H1 (cell line): ENCODE results near the gene GPR156. TPM values are rescaled to one million over a fixed set of nuclear protein-coding genes. Genes with fewer than 3 reads are reported as not detected.

Experiments used
- CHD2 ChIP-seq: IDR thresholded peaks from 2 replicates; pipeline ENCODE4 v1.6.1; 2012; ENCODE audit warnings: low read length, improper control_type of control experiment
- CREB1 ChIP-seq: IDR thresholded peaks from 2 replicates; pipeline ENCODE4 v1.6.1; 2012; ENCODE audit warnings: inconsistent platforms
- EP300 ChIP-seq, 2 experiments: IDR thresholded peaks; 1 replicate in 1 of 2; 2 replicates in 1 of 2; pipeline ENCODE4 v1.6.1; 2011 to 2012; ENCODE audit warnings: low read depth in 2 of 2, low read length in 2 of 2, mild to moderate bottlenecking in 2 of 2, borderline replicate concordance in 1 of 2, inconsistent platforms in 1 of 2, moderate library complexity in 1 of 2
- FOSL1 ChIP-seq: IDR thresholded peaks from 2 replicates; pipeline ENCODE4 v1.6.1; 2011; ENCODE audit warnings: mild to moderate bottlenecking, low read depth, low read length, moderate library complexity; ENCODE audit not compliant: insufficient read depth
- JUN ChIP-seq: IDR thresholded peaks from 2 replicates; pipeline ENCODE4 v1.6.1; 2011; ENCODE audit warnings: low read depth, mild to moderate bottlenecking, improper control_type of control experiment, low read length
- RXRA ChIP-seq: IDR thresholded peaks from 2 replicates; pipeline ENCODE4 v1.6.1; 2011; ENCODE audit warnings: low read depth, mild to moderate bottlenecking, low read length, moderate library complexity; ENCODE audit not compliant: insufficient read depth
- SAP30 ChIP-seq: fragments of 300-600 bp; sonication (generic); IDR thresholded peaks from 2 replicates; pipeline ENCODE4 v1.7.1; 2012; ENCODE audit warnings: low read length, moderate library complexity, mild to moderate bottlenecking, inconsistent platforms; ENCODE audit not compliant: insufficient read depth, insufficient replicate concordance
- SIX5 ChIP-seq: IDR thresholded peaks from 2 replicates; pipeline ENCODE4 v1.6.1; 2011; ENCODE audit warnings: mild to moderate bottlenecking, low read depth, low read length
- TEAD4 ChIP-seq: IDR thresholded peaks from 2 replicates; pipeline ENCODE4 v1.6.1; 2012; ENCODE audit warnings: low read depth, low read length, inconsistent platforms, mixed read lengths
- polyA plus RNA-seq, 7 experiments: library from polyadenylated mRNA; depleted of rRNA in 3 of 7; stranded (reverse) in 5 of 7; unstranded in 2 of 7; fragments of >200 nt in 5 of 7; fragments of 200-250 nt in 2 of 7; gene quantifications; 1 replicate in 5 of 7; 2 replicates in 1 of 7; 4 replicates in 1 of 7; pipeline versions ENCODE4 v1.2.1 to v1.2.3, GENCODE V29; 2011 to 2013; ENCODE audit warnings: missing spikeins in 2 of 7, mixed read lengths in 2 of 7
- total RNA-seq: library from RNA; stranded (reverse); fragmentation: NEBNext Ultra II Directional; extraction: Animal tissue kit (Norgen Biotek cat#: 25700); gene quantifications from 2 replicates; pipeline ENCODE4 v1.2.1, GENCODE V29; 2021
- TF ChIP-seq, protein P1 (sequence below): fragments of 300-600 bp; sonication (generic); IDR thresholded peaks from 2 replicates; pipeline ENCODE4 v1.7.1; 2012; ENCODE audit warnings: low read length, moderate library complexity, mild to moderate bottlenecking, inconsistent platforms; ENCODE audit not compliant: insufficient replicate concordance
- TF ChIP-seq, protein P2 (sequence below): IDR thresholded peaks from 2 replicates; pipeline ENCODE4 v1.6.1; 2012; ENCODE audit warnings: inconsistent platforms

GPR156 gene
- total and polyA plus RNA-seq, 2 of the 8 experiments (the other 6 are each of a cell fraction or from before 2014, with no cell fraction given): 1.6 to 1.8 TPM

DNA sequence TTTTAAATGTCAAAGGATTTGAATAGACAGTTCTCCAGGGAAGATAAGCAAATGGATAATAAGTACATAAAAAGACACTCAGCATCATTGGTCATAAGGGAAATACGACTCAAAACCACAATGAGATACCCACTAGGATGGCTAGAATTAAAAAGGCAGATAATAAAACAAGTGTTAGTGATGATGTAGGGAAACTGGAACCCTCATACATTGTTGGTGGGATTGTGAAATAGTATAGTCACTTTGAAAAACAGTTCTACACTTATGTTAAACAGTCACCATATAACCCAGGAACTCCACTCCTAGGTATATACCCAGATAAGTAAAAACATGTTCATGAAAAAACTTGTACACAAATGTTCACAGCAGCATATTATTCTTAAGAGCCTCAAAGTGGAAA, 72.5 kb downstream of the GPR156 start (continued):
- TF ChIP-seq, protein P1, sequence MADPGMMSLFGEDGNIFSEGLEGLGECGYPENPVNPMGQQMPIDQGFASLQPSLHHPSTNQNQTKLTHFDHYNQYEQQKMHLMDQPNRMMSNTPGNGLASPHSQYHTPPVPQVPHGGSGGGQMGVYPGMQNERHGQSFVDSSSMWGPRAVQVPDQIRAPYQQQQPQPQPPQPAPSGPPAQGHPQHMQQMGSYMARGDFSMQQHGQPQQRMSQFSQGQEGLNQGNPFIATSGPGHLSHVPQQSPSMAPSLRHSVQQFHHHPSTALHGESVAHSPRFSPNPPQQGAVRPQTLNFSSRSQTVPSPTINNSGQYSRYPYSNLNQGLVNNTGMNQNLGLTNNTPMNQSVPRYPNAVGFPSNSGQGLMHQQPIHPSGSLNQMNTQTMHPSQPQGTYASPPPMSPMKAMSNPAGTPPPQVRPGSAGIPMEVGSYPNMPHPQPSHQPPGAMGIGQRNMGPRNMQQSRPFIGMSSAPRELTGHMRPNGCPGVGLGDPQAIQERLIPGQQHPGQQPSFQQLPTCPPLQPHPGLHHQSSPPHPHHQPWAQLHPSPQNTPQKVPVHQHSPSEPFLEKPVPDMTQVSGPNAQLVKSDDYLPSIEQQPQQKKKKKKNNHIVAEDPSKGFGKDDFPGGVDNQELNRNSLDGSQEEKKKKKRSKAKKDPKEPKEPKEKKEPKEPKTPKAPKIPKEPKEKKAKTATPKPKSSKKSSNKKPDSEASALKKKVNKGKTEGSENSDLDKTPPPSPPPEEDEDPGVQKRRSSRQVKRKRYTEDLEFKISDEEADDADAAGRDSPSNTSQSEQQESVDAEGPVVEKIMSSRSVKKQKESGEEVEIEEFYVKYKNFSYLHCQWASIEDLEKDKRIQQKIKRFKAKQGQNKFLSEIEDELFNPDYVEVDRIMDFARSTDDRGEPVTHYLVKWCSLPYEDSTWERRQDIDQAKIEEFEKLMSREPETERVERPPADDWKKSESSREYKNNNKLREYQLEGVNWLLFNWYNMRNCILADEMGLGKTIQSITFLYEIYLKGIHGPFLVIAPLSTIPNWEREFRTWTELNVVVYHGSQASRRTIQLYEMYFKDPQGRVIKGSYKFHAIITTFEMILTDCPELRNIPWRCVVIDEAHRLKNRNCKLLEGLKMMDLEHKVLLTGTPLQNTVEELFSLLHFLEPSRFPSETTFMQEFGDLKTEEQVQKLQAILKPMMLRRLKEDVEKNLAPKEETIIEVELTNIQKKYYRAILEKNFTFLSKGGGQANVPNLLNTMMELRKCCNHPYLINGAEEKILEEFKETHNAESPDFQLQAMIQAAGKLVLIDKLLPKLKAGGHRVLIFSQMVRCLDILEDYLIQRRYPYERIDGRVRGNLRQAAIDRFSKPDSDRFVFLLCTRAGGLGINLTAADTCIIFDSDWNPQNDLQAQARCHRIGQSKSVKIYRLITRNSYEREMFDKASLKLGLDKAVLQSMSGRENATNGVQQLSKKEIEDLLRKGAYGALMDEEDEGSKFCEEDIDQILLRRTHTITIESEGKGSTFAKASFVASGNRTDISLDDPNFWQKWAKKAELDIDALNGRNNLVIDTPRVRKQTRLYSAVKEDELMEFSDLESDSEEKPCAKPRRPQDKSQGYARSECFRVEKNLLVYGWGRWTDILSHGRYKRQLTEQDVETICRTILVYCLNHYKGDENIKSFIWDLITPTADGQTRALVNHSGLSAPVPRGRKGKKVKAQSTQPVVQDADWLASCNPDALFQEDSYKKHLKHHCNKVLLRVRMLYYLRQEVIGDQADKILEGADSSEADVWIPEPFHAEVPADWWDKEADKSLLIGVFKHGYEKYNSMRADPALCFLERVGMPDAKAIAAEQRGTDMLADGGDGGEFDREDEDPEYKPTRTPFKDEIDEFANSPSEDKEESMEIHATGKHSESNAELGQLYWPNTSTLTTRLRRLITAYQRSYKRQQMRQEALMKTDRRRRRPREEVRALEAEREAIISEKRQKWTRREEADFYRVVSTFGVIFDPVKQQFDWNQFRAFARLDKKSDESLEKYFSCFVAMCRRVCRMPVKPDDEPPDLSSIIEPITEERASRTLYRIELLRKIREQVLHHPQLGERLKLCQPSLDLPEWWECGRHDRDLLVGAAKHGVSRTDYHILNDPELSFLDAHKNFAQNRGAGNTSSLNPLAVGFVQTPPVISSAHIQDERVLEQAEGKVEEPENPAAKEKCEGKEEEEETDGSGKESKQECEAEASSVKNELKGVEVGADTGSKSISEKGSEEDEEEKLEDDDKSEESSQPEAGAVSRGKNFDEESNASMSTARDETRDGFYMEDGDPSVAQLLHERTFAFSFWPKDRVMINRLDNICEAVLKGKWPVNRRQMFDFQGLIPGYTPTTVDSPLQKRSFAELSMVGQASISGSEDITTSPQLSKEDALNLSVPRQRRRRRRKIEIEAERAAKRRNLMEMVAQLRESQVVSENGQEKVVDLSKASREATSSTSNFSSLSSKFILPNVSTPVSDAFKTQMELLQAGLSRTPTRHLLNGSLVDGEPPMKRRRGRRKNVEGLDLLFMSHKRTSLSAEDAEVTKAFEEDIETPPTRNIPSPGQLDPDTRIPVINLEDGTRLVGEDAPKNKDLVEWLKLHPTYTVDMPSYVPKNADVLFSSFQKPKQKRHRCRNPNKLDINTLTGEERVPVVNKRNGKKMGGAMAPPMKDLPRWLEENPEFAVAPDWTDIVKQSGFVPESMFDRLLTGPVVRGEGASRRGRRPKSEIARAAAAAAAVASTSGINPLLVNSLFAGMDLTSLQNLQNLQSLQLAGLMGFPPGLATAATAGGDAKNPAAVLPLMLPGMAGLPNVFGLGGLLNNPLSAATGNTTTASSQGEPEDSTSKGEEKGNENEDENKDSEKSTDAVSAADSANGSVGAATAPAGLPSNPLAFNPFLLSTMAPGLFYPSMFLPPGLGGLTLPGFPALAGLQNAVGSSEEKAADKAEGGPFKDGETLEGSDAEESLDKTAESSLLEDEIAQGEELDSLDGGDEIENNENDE: no peak
- TF ChIP-seq EP300 (IDR thresholded peaks at IDR 0.05; ENCODE audit: borderline replicate concordance in 1 of 2, low read depth in 2 of 2, low read length in 2 of 2) (no peak), FOSL1 (no peak), SIX5 (no peak), RXRA (no peak), SAP30 (no peak), JUN (no peak), CREB1 (no peak), TEAD4 (no peak), CHD2 (no peak)
- TF ChIP-seq, protein P2, sequence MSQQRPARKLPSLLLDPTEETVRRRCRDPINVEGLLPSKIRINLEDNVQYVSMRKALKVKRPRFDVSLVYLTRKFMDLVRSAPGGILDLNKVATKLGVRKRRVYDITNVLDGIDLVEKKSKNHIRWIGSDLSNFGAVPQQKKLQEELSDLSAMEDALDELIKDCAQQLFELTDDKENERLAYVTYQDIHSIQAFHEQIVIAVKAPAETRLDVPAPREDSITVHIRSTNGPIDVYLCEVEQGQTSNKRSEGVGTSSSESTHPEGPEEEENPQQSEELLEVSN: no peak
